Stimulated activated memory B cell treated with anti-CD40 and anti-IgM and Interleukin-4, amounts not matched to agents 10 μg/mL and 1 μg/mL and 100 μg/mL, for 72 hours (primary cell): ENCODE measurements around the gene BACE1.
"Not testable (repeated sequence)": the region's sequence is repeated elsewhere in the genome, so short reads cannot be mapped to it uniquely, and the experiment has no call there.

ENCODE experiments used
- ATAC-seq: fragments of 150-1000 bp; cut with Tn5 transposase; 2 replicates; pipeline ENCODE4 v1.10.0; 2021
- H3K27ac Mint-ChIP-seq: one replicate; pipeline ENCODE4 v1.8.0; 2022; ENCODE audit warnings: mild to moderate bottlenecking, mixed read lengths
- H3K27me3 Mint-ChIP-seq: one replicate; pipeline ENCODE4 v1.8.0; 2022; ENCODE audit warnings: mixed read lengths
- H3K36me3 Mint-ChIP-seq: one replicate; pipeline ENCODE4 v1.8.0; 2022; ENCODE audit warnings: mixed read lengths
- H3K4me1 Mint-ChIP-seq: one replicate; pipeline ENCODE4 v1.8.0; 2022; ENCODE audit warnings: mixed read lengths
- H3K4me3 Mint-ChIP-seq: one replicate; pipeline ENCODE4 v1.8.0; 2022; ENCODE audit warnings: mild to moderate bottlenecking, moderate library complexity, mixed read lengths
- H3K9me3 Mint-ChIP-seq: one replicate; pipeline ENCODE4 v1.8.0; 2022; ENCODE audit warnings: mixed read lengths

Gene BACE1

DNA sequence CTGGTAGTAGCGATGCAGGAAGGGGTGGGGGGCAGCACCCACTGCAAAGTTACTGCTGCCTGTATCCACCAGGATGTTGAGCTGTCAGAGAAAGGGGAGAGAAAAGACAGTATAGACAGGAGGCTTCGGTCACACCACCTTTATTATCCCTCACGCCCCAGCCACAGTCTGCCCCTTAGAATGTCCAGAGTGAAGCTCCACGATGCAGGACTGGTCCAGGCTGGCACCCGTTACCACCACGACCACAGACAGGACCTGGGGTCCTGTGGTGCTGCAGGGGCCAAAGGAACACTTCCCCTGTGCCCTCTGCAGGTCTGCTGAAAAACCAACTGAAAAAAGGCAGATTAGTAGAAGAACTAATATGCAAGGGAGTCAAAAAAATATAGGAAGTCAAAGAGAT, 19.2 kb downstream of the BACE1 start:
- Mint-ChIP-seq H3K27ac (no peak overlapping the region), H3K27me3 (peaks cover 21% of the 10 kb centered on the region), H3K36me3 (peaks cover 5% of the 10 kb centered on the region), H3K9me3 (no peaks in the 10 kb centered on the region), H3K4me1 (peaks cover 8% of the 10 kb centered on the region), H3K4me3 (no peak overlapping the region)
- no peak for ATAC-seq

DNA sequence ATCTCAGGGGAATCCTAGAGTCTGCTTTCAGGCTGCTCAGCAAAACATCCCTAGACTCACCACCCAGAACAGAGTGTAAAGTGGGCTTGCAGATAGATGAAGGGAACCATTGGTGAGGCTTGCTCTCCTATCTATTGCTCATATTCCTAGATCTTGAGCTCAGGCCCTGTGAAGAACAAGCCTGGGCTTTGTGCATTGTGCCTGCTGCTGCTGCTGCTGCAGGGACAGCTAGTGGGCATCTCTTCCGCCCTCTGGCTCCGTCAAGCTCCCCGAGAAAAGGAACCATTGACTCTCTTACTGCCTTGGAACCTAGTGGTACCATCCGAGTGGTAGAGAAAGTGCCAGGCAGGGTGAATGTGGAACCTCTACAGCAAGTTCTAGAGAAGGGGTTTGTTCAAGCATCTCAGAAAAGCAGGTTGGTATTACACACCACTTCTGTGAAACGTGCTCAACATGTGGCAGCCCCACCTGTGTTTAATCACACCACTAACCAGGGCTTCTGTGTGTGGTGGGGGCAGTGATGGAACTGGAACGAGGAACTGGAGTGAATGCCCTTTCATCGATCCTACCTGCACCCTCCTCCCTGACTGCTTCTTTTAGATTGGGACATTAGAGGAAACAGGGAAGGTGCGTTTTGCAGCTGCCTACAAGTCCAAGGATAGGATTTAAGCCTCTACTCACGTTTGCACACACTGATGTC, 20.5 kb downstream of the BACE1 start:
- Mint-ChIP-seq H3K9me3 (no peaks in the 10 kb centered on the region), H3K27ac (no peak overlapping the region), H3K4me3 (no peak overlapping the region), H3K36me3 (peaks cover 10% of the 10 kb centered on the region), H3K27me3 (peaks cover 8% of the 10 kb centered on the region), H3K4me1 (peaks cover 2% of the 10 kb centered on the region)
- no peak for ATAC-seq

DNA sequence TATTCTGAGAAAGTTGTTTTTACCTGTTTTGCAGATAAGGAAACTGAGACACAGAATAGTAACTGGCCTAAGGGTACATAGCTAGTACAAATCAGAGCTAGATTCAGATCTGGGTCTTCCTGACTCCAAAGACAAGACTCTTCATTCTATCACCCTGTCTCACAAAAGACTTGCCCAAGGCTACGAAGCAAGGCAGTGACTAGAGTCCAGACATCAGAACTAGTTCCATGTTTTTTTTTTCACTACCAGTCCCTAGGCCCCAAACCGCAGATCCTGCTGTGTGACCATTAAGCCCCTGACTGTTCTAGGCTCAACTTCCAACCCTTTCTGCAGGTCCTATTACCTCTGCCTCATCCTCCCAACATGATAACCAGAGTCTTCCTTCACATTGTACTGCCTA, 23.4 kb downstream of the BACE1 start:
- H3K27ac Mint-ChIP-seq = no peak overlapping the region
- peaks cover 27% of the 10 kb centered on the region for H3K36me3 Mint-ChIP-seq
- no peaks in the 10 kb centered on the region for H3K4me1 Mint-ChIP-seq
- H3K9me3 Mint-ChIP-seq = no peaks in the 10 kb centered on the region
- ATAC-seq = no peak
- H3K27me3 Mint-ChIP-seq = no peaks in the 10 kb centered on the region
- H3K4me3 Mint-ChIP-seq = no peak overlapping the region

DNA sequence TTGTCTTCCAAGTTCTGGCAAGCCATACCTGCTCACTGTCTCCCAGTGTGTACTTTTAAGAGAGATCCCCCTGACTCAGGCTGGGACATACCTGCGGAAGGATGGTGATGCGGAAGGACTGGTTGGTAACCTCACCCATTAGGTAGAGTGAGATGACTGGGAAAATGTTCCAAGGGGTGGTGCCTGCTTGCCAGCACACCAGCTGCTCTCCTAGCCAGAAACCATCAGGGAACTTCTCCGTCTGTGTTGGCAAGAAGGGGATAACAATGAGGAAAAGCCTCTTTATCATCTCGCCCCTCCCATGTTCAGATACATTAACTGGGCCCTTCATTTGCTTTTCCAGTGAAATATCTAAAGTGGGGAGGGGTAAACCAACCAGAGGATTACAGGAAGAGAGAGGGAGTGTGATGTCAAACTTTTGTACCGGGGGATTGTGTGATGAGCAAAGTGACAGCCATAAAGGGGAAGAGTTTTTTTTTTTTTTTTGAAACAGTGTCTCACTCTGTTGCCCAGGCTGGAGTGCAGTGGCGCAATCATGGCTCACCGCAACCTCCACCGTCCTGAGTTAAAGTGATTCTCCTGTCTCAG, 25.2 kb downstream of the BACE1 start, which contains the start of gene BACE1-AS:
TSS of gene BACE1-AS (plus strand) at position 538 of the 588 bp plus-strand sequence.
- no peak within 1 kb of the TSS for H3K4me3 Mint-ChIP-seq
- no peaks in the 10 kb centered on the region for H3K4me1 Mint-ChIP-seq
- no peaks in the 10 kb centered on the region for H3K27me3 Mint-ChIP-seq
- H3K27ac Mint-ChIP-seq = no peak within 1 kb of the TSS
- ATAC-seq = no peak
- no peaks in the 10 kb centered on the region for H3K9me3 Mint-ChIP-seq
- H3K36me3 Mint-ChIP-seq = peaks cover 41% of the 10 kb centered on the region

DNA sequence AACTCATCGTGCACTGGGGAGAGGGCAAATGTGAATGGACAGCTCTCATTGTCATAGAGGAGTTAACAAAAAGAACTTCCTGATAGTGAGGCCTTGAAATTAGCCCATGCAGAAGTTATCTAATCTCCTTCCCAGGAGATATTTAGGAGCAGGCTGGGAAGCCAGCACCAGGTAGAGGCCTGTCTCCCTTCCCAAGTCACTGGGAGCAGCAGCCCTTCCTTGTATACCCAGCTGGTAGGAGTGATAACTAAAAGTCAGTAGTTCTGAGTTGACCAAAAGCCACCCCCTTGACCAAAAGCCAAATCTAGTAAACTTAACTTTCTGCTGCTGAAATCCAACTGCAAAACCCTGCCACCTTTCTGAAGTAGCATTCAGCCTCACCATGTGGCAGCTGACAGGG, 26.3 kb downstream of the BACE1 start:
- no peaks in the 10 kb centered on the region for H3K27me3 Mint-ChIP-seq
- H3K4me3 Mint-ChIP-seq = no peak overlapping the region
- no peak overlapping the region for H3K27ac Mint-ChIP-seq
- no peaks in the 10 kb centered on the region for H3K4me1 Mint-ChIP-seq
- no peak for ATAC-seq
- H3K9me3 Mint-ChIP-seq = no peaks in the 10 kb centered on the region
- peaks cover 52% of the 10 kb centered on the region for H3K36me3 Mint-ChIP-seq

DNA sequence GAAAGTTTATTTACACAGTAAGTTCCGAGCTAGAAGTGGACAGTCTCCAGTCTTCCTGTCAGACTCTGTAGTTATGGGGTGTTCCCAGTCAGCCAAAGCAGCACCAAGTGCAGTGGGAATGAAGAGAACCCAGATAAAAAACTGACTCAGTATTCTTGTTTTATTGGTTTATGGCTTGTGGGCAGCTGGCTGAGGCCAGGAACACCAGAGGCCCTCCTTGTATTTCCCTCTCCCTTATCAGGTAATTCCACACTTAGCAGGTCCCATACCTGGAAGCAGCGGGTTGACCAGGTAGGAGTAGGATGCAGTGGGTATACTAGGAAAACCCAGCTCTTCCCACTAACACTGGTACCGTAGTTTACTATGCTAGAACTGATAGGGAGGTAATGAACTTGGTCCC, 28.4 kb downstream of the BACE1 start:
- H3K9me3 Mint-ChIP-seq = no peaks in the 10 kb centered on the region
- ATAC-seq = no peak
- peaks cover 58% of the 10 kb centered on the region for H3K36me3 Mint-ChIP-seq
- no peak overlapping the region for H3K4me3 Mint-ChIP-seq
- H3K4me1 Mint-ChIP-seq = no peaks in the 10 kb centered on the region
- no peak overlapping the region for H3K27ac Mint-ChIP-seq
- no peaks in the 10 kb centered on the region for H3K27me3 Mint-ChIP-seq

DNA sequence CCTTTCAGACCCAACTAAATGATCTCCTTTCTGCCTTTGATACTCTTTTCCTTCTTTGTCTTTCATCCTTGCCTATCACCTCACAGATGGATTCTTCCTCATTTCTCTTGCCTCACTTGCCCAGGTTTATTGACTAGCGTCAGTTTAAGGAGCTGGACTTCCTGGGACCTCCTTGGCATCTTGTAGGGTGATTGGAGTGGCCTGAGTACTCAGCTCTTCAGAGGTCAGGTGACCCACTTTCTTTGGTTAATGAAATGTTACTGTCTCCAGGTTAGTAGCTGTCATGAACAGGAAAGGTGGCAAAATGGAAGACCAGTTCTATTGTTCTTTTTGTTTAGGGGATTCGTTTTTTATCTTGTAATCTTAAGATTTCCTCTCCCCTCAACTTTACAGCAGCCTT, 29.5 kb downstream of the BACE1 start:
- Mint-ChIP-seq H3K27ac (no peak overlapping the region), H3K4me1 (no peaks in the 10 kb centered on the region), H3K36me3 (peaks cover 68% of the 10 kb centered on the region), H3K9me3 (no peaks in the 10 kb centered on the region), H3K4me3 (no peak overlapping the region), H3K27me3 (no peaks in the 10 kb centered on the region)
- ATAC-seq = no peak

DNA sequence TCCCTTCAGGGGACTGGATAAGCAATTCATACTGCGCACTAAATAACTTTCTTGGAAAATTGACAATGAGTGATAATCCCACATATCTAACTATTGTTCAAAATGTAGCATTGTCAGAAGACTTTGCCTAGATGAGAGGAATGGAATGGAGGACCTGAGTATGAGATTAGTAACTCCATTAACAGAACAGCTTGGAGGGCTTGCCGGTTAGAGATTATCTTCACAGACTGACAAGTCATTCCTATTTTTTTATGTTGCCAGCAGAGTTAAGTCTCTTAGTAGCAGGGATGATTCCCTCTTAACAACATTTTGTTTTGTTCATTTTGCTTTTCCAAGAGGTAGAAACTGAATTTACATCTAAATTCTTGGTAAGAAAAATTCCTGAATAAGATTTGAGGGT, 32.0 kb downstream of the BACE1 start:
- H3K27ac Mint-ChIP-seq = no peak overlapping the region
- ATAC-seq = no peak
- no peaks in the 10 kb centered on the region for H3K27me3 Mint-ChIP-seq
- no peaks in the 10 kb centered on the region for H3K9me3 Mint-ChIP-seq
- no peak overlapping the region for H3K4me3 Mint-ChIP-seq
- no peaks in the 10 kb centered on the region for H3K4me1 Mint-ChIP-seq
- H3K36me3 Mint-ChIP-seq = peaks cover 74% of the 10 kb centered on the region

DNA sequence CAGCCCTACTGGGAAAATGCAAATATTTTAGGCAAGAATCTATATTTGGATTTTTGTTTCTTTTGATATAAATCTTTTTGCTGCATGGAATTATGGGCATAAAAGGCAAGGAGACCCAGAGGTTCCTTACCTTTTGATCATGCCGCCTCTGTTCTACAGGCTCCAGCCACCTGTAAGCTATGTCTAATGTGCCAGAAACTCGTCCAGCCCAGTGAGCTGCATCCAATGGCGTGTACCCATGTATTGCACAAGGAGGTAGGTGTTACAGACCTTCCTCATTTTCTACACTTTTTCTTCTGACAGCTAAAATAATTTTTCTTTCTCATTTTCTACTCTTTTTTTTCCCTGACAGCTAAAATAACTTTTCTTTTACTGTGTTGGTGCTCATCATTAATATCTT, 33.1 kb downstream of the BACE1 start:
- H3K4me1 Mint-ChIP-seq = no peaks in the 10 kb centered on the region
- H3K9me3 Mint-ChIP-seq = no peaks in the 10 kb centered on the region
- H3K27ac Mint-ChIP-seq = no peak overlapping the region
- H3K4me3 Mint-ChIP-seq = no peak overlapping the region
- peaks cover 66% of the 10 kb centered on the region for H3K36me3 Mint-ChIP-seq
- no peaks in the 10 kb centered on the region for H3K27me3 Mint-ChIP-seq
- ATAC-seq = no peak

DNA sequence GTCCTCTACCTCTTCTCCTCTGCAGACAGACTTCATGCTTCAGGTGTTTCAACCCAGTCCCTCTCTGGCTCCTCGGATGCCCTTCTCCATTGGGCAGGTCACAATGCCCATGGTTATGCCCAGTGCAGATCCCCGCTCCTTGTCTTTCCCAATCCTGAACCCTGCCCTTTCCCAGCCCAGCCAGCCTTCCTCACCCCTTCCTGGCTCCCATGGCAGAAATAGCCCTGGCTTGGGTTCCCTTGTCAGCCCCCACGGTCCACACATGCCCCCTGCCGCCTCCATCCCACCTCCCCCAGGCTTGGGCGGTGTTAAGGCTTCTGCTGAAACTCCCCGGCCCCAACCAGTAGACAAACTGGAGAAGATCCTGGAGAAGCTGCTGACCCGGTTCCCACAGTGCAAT, 34.2 kb downstream of the BACE1 start:
- Mint-ChIP-seq H3K36me3 (peaks cover 62% of the 10 kb centered on the region), H3K4me3 (no peak overlapping the region), H3K4me1 (no peaks in the 10 kb centered on the region), H3K27ac (no peak overlapping the region), H3K9me3 (no peaks in the 10 kb centered on the region), H3K27me3 (no peaks in the 10 kb centered on the region)
- no peak for ATAC-seq

DNA sequence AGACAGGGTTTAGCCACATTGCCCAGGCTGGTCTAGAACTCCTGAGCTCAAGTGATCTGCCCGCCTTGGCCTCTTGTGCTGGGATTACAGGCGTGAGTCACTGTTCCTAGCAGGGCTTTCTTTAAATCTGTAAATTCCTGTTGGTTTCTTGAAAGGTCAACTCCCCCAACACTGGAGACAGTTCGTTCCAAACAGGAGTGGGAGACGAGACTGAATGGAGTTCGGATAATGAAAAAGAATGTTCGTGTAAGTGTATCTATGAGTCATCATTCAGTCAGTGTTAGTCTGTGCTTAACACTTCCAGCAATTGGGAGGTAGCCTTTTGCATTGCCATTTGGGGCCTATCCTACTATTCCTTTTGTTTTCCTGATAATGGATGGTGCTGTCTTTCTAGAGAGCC, 34.9 kb downstream of the BACE1 start:
- Mint-ChIP-seq H3K4me1 (no peaks in the 10 kb centered on the region), H3K27me3 (no peaks in the 10 kb centered on the region), H3K27ac (no peak overlapping the region), H3K9me3 (no peaks in the 10 kb centered on the region), H3K36me3 (peaks cover 55% of the 10 kb centered on the region), H3K4me3 (no peak overlapping the region)
- no peak for ATAC-seq

DNA sequence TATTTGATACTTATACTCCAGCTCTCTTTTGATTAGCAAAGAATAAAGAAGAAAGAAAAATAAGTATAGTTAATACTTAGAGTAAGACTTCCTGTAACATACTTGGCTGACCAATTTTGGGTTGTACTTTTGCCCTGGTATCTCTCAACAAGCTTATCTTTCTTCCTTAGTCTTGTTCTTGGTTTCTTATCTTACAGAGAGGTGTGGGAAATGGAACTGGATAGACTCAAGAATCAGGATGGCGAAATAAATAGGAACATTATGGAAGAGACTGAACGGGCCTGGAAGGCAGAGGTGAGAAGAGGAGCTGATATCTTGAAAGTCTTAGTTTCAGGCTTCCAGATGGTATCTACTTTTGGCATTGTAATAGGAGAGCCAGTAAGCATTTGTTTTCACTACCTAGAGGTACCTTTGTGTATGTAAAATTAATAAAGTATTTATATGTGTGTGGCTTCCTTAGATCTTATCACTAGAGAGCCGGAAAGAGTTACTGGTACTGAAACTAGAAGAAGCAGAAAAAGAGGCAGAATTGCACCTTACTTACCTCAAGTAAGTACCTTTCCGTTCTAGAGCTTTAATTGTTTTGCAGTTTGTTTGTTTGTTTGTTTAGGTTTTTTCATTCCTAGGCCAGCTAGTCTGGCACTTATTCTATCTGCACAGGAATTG, 36.2 kb downstream of the BACE1 start:
- H3K27me3 Mint-ChIP-seq = no peaks in the 10 kb centered on the region
- no peaks in the 10 kb centered on the region for H3K9me3 Mint-ChIP-seq
- H3K27ac Mint-ChIP-seq = no peak overlapping the region
- H3K36me3 Mint-ChIP-seq = peaks cover 53% of the 10 kb centered on the region
- H3K4me3 Mint-ChIP-seq = no peak overlapping the region
- ATAC-seq = no peak
- peaks cover 5% of the 10 kb centered on the region for H3K4me1 Mint-ChIP-seq

DNA sequence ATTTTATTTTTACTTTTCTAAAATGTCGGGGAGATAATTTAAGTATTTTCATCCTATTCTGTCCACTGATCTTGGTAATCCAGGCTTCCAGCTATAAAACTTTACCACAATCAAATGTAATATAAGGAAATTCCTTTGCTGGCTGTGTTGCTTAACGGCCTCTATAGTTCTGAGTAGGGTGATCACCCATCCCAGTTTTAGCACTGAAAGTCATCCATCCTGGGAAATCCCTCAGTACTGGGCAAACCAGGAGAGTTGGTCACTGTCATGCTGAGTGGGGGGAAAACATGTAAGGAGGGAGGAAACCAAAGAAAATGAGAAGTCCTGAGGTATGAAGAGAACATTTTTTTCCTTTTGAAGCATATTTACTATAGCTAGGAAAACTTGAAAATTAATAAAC, 37.7 kb downstream of the BACE1 start:
- peaks cover 5% of the 10 kb centered on the region for H3K4me1 Mint-ChIP-seq
- no peaks in the 10 kb centered on the region for H3K9me3 Mint-ChIP-seq
- no peak overlapping the region for H3K27ac Mint-ChIP-seq
- peaks cover 58% of the 10 kb centered on the region for H3K36me3 Mint-ChIP-seq
- ATAC-seq = no peak
- no peaks in the 10 kb centered on the region for H3K27me3 Mint-ChIP-seq
- no peak overlapping the region for H3K4me3 Mint-ChIP-seq

DNA sequence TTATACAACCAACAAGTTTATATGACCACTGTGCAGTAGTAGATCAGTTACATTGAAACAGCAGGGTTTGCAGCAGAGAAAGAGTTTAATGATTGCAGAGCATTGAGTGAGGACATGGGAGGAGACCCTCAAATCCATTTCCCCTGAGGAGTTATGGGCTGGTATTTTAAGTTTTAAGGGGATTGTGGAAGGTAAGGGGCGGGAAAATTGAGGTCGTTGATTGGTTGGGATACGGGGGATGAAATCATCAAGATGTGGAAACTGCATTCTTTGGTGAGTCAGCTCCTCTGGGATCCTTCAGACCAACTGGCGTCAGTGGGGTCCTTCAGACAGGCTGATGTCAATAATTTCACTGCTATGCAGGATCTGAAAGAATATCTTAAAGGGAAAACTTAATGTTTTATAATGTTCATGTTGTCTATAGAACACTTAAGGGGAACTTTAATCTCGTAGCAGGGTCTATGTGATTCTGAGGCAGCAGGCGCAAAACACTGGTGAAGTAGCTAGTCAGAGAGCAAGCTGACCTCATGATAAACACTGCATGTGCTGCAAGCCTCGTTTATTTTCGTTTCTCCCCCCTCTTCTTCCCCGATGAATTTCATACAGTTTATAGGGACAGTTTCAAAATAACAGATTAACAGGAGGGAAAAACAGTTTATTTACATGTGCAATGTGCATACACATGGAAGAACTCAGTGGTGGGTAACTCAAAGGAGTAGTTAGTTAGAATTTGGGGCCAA, 42.3 kb downstream of the BACE1 start:
- no peak overlapping the region for H3K4me3 Mint-ChIP-seq
- H3K27me3 Mint-ChIP-seq = no peaks in the 10 kb centered on the region
- H3K27ac Mint-ChIP-seq = no peak overlapping the region
- peaks cover 38% of the 10 kb centered on the region for H3K36me3 Mint-ChIP-seq
- no peak for ATAC-seq
- H3K9me3 Mint-ChIP-seq = no peaks in the 10 kb centered on the region
- peaks cover 5% of the 10 kb centered on the region for H3K4me1 Mint-ChIP-seq

DNA sequence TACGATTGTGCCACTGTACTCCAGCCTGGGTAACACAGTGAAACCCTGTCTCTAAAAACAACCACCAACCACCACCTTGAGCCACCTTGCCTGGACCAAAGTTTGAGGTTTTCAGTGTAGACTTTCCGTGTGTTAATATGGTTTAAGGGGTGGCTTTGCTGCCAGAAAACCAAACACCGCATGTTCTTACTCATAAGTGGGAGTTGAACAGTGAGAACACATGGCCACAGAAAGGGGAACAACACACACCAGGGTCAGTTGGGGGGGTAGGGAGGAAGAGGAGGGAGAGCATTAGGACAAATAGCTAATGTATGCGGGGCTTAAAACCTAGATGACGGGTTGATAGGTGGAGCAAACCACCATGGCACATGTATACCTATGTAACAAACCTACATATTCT, 43.9 kb downstream of the BACE1 start:
- not testable (repeated sequence) for H3K4me3 Mint-ChIP-seq, ATAC-seq, H3K9me3 Mint-ChIP-seq, H3K27ac Mint-ChIP-seq, H3K4me1 Mint-ChIP-seq, H3K27me3 Mint-ChIP-seq
- H3K36me3 Mint-ChIP-seq = peaks cover 48% of the 10 kb centered on the region
